Nephron progenitor cell (in vitro differentiated cells): ENCODE data around the gene CSGALNACT2.

Source experiments
- DNase-seq: peaks from one replicate; pipeline ENCODE4 v3.0.0; 2021
- H3K27ac Mint-ChIP-seq: 2 replicates; pipeline ENCODE4 v1.8.0; 2021; ENCODE audit warnings: mild to moderate bottlenecking, moderate library complexity, mixed read lengths
- H3K27me3 Mint-ChIP-seq: 2 replicates; pipeline ENCODE4 v1.8.0; 2021; ENCODE audit warnings: mild to moderate bottlenecking, low read depth, mixed read lengths; ENCODE audit not compliant: poor library complexity
- H3K36me3 Mint-ChIP-seq: 2 replicates; pipeline ENCODE4 v1.8.0; 2021; ENCODE audit warnings: low read depth, mixed read lengths
- H3K4me1 Mint-ChIP-seq: 2 replicates; pipeline ENCODE4 v1.8.0; 2021; ENCODE audit warnings: mixed read lengths
- H3K4me3 Mint-ChIP-seq: 2 replicates; pipeline ENCODE4 v1.8.0; 2021; ENCODE audit warnings: mild to moderate bottlenecking, moderate library complexity, mixed read lengths
- H3K9me3 Mint-ChIP-seq: 2 replicates; pipeline ENCODE4 v1.8.0; 2021; ENCODE audit warnings: mild to moderate bottlenecking, moderate library complexity, mixed read lengths
- TF ChIP-seq, protein P1 (sequence below): fragments of 200-600 bp; sonication (generic); IDR thresholded peaks from 2 replicates; pipeline ENCODE4 v1.5.0; 2021; ENCODE audit warnings: antibody characterized with exemption

Gene CSGALNACT2

GRCh38 chr10:43194859-43195258 is 56.6 kb downstream of the CSGALNACT2 start:
- TF ChIP-seq, protein P1, sequence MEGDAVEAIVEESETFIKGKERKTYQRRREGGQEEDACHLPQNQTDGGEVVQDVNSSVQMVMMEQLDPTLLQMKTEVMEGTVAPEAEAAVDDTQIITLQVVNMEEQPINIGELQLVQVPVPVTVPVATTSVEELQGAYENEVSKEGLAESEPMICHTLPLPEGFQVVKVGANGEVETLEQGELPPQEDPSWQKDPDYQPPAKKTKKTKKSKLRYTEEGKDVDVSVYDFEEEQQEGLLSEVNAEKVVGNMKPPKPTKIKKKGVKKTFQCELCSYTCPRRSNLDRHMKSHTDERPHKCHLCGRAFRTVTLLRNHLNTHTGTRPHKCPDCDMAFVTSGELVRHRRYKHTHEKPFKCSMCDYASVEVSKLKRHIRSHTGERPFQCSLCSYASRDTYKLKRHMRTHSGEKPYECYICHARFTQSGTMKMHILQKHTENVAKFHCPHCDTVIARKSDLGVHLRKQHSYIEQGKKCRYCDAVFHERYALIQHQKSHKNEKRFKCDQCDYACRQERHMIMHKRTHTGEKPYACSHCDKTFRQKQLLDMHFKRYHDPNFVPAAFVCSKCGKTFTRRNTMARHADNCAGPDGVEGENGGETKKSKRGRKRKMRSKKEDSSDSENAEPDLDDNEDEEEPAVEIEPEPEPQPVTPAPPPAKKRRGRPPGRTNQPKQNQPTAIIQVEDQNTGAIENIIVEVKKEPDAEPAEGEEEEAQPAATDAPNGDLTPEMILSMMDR, result no peak

GRCh38 chr10:43195557-43195956 is 57.3 kb downstream of the CSGALNACT2 start:
- Mint-ChIP-seq H3K27ac (no peak overlapping the region), H3K4me3 (no peak overlapping the region), H3K27me3 (no peaks in the 10 kb centered on the region), H3K4me1 (peaks cover 8% of the 10 kb centered on the region), H3K9me3 (no peaks in the 10 kb centered on the region), H3K36me3 (peaks cover 5% of the 10 kb centered on the region)
- TF ChIP-seq, protein P1, result no peak
- no peak for DNase-seq

More at GRCh38 chr10:43194859-43195258, 56.6 kb downstream of the CSGALNACT2 start:
- no peak for DNase-seq
- Mint-ChIP-seq H3K27ac (no peak overlapping the region), H3K36me3 (peaks cover 5% of the 10 kb centered on the region), H3K4me3 (no peak overlapping the region), H3K9me3 (no peaks in the 10 kb centered on the region), H3K27me3 (no peaks in the 10 kb centered on the region), H3K4me1 (peaks cover 8% of the 10 kb centered on the region)

- no peak overlapping the region for H3K27ac Mint-ChIP-seq
- TF ChIP-seq, protein P1, result no peak
- H3K9me3 Mint-ChIP-seq, result no peaks in the 10 kb centered on the region
- no peaks in the 10 kb centered on the region for H3K27me3 Mint-ChIP-seq
- no peak overlapping the region for H3K4me3 Mint-ChIP-seq
- H3K4me1 Mint-ChIP-seq, result peaks cover 8% of the 10 kb centered on the region
- H3K36me3 Mint-ChIP-seq, result peaks cover 5% of the 10 kb centered on the region
- no peak for DNase-seq
Observed at GRCh38 chr10:43196131-43196980, 58.1 kb downstream of the CSGALNACT2 start.

GRCh38 chr10:43196981-43197833 is 59.0 kb downstream of the CSGALNACT2 start:
- no peak overlapping the region for H3K4me3 Mint-ChIP-seq
- H3K36me3 Mint-ChIP-seq, result peaks cover 5% of the 10 kb centered on the region
- H3K27ac Mint-ChIP-seq, result no peak overlapping the region
- TF ChIP-seq, protein P1, result no peak
- H3K27me3 Mint-ChIP-seq, result peaks cover 5% of the 10 kb centered on the region
- H3K9me3 Mint-ChIP-seq, result no peaks in the 10 kb centered on the region
- no peak for DNase-seq
- H3K4me1 Mint-ChIP-seq, result peaks cover 14% of the 10 kb centered on the region

GRCh38 chr10:43197834-43198681 is 59.8 kb downstream of the CSGALNACT2 start:
- Mint-ChIP-seq H3K27me3 (peaks cover 5% of the 10 kb centered on the region), H3K36me3 (peaks cover 5% of the 10 kb centered on the region), H3K27ac (no peak overlapping the region), H3K4me3 (no peak overlapping the region), H3K9me3 (no peaks in the 10 kb centered on the region), H3K4me1 (peaks cover 15% of the 10 kb centered on the region)
- TF ChIP-seq, protein P1, result peak; percentile 41
- DNase-seq, result peak; percentile 45
